B cell (primary cell): ENCODE data around the gene HPS4. TPM values are rescaled to one million over a fixed set of nuclear protein-coding genes. Genes with fewer than 3 reads are reported as not detected.

Source experiments
- ATAC-seq: fragments of 200-7000 bp; cut with Tn5 transposase; one replicate; pipeline ENCODE4 v1.10.0; 2021; ENCODE audit warnings: low read depth, mild to moderate bottlenecking, moderate number of reproducible peaks, moderate library complexity
- CTCF ChIA-PET: fragments of 350-600 bp; sonication (Branson Sonifier 250); formaldehyde crosslinking; loops from one replicate; lab custom pipeline; 2021; ENCODE audit warnings: antibody characterized with exemption, inconsistent platforms; lab: Charles Lee
- POLR2A ChIA-PET: fragments of 350-600 bp; sonication (Branson Sonifier 250); formaldehyde crosslinking; loops from one replicate; lab custom pipeline; 2021; ENCODE audit warnings: antibody characterized with exemption; lab: Charles Lee
- DNase-seq: peaks from one replicate; pipeline ENCODE4 v3.0.0; 2013
- H2AFZ ChIP-seq: 2 replicates; pipeline ENCODE4 v1.6.1; 2012; ENCODE audit warnings: mild to moderate bottlenecking, low read depth, low read length; ENCODE audit not compliant: insufficient read depth, poor library complexity, severe bottlenecking
- H3K27ac ChIP-seq, 2 donors: 1 replicate in 1 of 2; 2 replicates in 1 of 2; pipeline ENCODE4 v1.5.1; 2012 to 2013; ENCODE audit warnings: low read length in 2 of 2, mild to moderate bottlenecking in 2 of 2, moderate library complexity in 1 of 2
- H3K27me3 ChIP-seq, 4 experiments: fragments of 200-600 bp in 1 of 4; sonication (generic) in 1 of 4; replicated peaks in 1 of 4; 1 replicate in 2 of 4; 2 replicates in 2 of 4; pipeline versions ENCODE4 v1.6.1 to v1.7.0; 2013 to 2016; ENCODE audit warnings: low read length in 3 of 4, mild to moderate bottlenecking in 2 of 4, mixed read lengths in 1 of 4, moderate library complexity in 1 of 4; ENCODE audit not compliant: insufficient read depth in 4 of 4, control insufficient read depth in 3 of 4; ENCODE audit errors: control extremely low read depth in 1 of 4
- H3K36me3 ChIP-seq, 2 experiments: replicated peaks in 1 of 2; 1 replicate in 1 of 2; 2 replicates in 1 of 2; pipeline versions ENCODE4 v1.6.1 to v1.7.1; 2013; ENCODE audit warnings: low read length in 1 of 2; ENCODE audit not compliant: insufficient read depth in 2 of 2, control insufficient read depth in 1 of 2; ENCODE audit errors: control extremely low read depth in 1 of 2, extremely low read depth in 1 of 2
- H3K4me1 ChIP-seq, 2 donors: fragments of 200-600 bp in 1 of 2; sonication (generic) in 1 of 2; 1 replicate in 1 of 2; 2 replicates in 1 of 2; pipeline versions ENCODE4 v1.5.1 to v1.6.1; 2013 to 2017; ENCODE audit warnings: low read length in 2 of 2; ENCODE audit not compliant: control insufficient read depth in 2 of 2, insufficient read depth in 2 of 2
- H3K4me2 ChIP-seq: replicated peaks from 2 replicates; pipeline ENCODE3; 2012; ENCODE audit warnings: mild to moderate bottlenecking, low read depth, low read length; ENCODE audit not compliant: poor library complexity, severe bottlenecking
- H3K4me3 ChIP-seq, 5 experiments: fragments of 200-600 bp in 1 of 5; sonication (generic) in 1 of 5; 1 replicate in 3 of 5; 2 replicates in 2 of 5; pipeline versions ENCODE4 v1.5.1 to v1.7.0; 2011 to 2016; ENCODE audit warnings: low read length in 4 of 5, mild to moderate bottlenecking in 4 of 5, low read depth in 2 of 5, control low read depth in 1 of 5, moderate library complexity in 1 of 5; ENCODE audit not compliant: insufficient read depth in 1 of 5; ENCODE audit errors: control extremely low read depth in 1 of 5, extremely low read depth in 1 of 5
- H3K79me2 ChIP-seq: fragments of 200-600 bp; sonication (generic); one replicate; pipeline ENCODE4 v1.6.0; 2016; ENCODE audit warnings: low read length; ENCODE audit not compliant: control insufficient read depth, insufficient read depth
- H3K9ac ChIP-seq: fragments of 200-600 bp; sonication (generic); 2 replicates; pipeline ENCODE4 v1.6.1; 2017; ENCODE audit warnings: mild to moderate bottlenecking, low read length, moderate library complexity
- H3K9me3 ChIP-seq, 3 donors: one replicate each; pipeline versions ENCODE4 v1.6.1 to v1.7.1; 2013; ENCODE audit warnings: low read length in 2 of 3; ENCODE audit not compliant: control insufficient read depth in 2 of 3, insufficient read depth in 1 of 3; ENCODE audit errors: control extremely low read depth in 1 of 3
- H4K20me1 ChIP-seq: 2 replicates; pipeline ENCODE4 v1.6.0; 2012; ENCODE audit warnings: mild to moderate bottlenecking, low read length; ENCODE audit not compliant: insufficient read depth, control insufficient read depth, poor library complexity, severe bottlenecking
- H3K27ac Mint-ChIP-seq: one replicate; pipeline ENCODE4 v1.8.0; 2021; ENCODE audit warnings: mixed read lengths
- H3K27me3 Mint-ChIP-seq: one replicate; pipeline ENCODE4 v1.8.0; 2021; ENCODE audit warnings: mixed read lengths
- H3K4me1 Mint-ChIP-seq: one replicate; pipeline ENCODE4 v1.8.0; 2021; ENCODE audit warnings: mixed read lengths
- H3K4me3 Mint-ChIP-seq: one replicate; pipeline ENCODE4 v1.8.0; 2021; ENCODE audit warnings: mixed read lengths
- H3K9me3 Mint-ChIP-seq: one replicate; pipeline ENCODE4 v1.8.0; 2022; ENCODE audit warnings: mixed read lengths; ENCODE audit not compliant: insufficient read depth
- CTCF ChIP-seq: fragments of 200-600 bp; IDR thresholded peaks from one replicate; pipeline ENCODE4 v1.8.0; 2022; ENCODE audit warnings: antibody characterized with exemption, mild to moderate bottlenecking
- EZH2 ChIP-seq: IDR thresholded peaks from 2 replicates; pipeline ENCODE4 v1.6.1; 2012; ENCODE audit warnings: borderline replicate concordance, low read depth, mild to moderate bottlenecking, moderate library complexity, low read length; ENCODE audit not compliant: insufficient read depth, poor library complexity, severe bottlenecking
- WGBS: methylation state at CpG from one replicate; pipeline ENCODE4 v1.1.5; 2013; ENCODE audit warnings: missing lambda C conversion rate; ENCODE audit not compliant: insufficient coverage; 5-methylcytosine and 5-hydroxymethylcytosine counted together
- intact Hi-C: fragments of 100-400 bp; cut with micrococcal nuclease; formaldehyde crosslinking; loops from one replicate; pipeline ENCODE4 v1.10.0; 2022
- polyA plus RNA-seq: library from polyadenylated mRNA; depleted of rRNA; stranded (reverse); fragments of >200 nt; gene quantifications from 2 replicates; pipeline ENCODE4 v1.2.3, GENCODE V29; 2012
- total RNA-seq, 2 donors: library from RNA; stranded (reverse); fragments of 120-200 nt in 1 of 2; gene quantifications; 1 replicate in 1 of 2; 2 replicates in 1 of 2; pipeline versions ENCODE4 v1.2.3 to v1.2.4, GENCODE V29; 2013 to 2022

Gene HPS4
- total and polyA plus RNA-seq, 2 donors (not counting 1 experiment from before 2014, with no cell fraction given): 34.8 to 61.8 TPM

GRCh38 chr22:26417406-26417805 lies 66.2 kb downstream of the HPS4 start:
- ATAC-seq: no peak
- intact Hi-C loops: no loop called here
- TF ChIP-seq EZH2 (no peak), CTCF (no peak)
- Histone ChIP-seq H2AFZ (no peak overlapping the region), H3K4me1 (no peaks in the 10 kb centered on the region), H3K9ac (no peak overlapping the region), H3K9me3 (no peaks in the 10 kb centered on the region), H3K79me2 (no peaks in the 10 kb centered on the region), H3K36me3 (no peaks in the 10 kb centered on the region), H3K27me3 (peaks cover 0 to 11% (median 4%) of the 10 kb centered on the region in 4 experiments), H3K4me3 (no peak overlapping the region), H3K4me2 (no peak overlapping the region), H4K20me1 (no peaks in the 10 kb centered on the region), H3K27ac (no peak overlapping the region)
- Mint-ChIP-seq H3K4me3 (no peak overlapping the region), H3K27ac (no peak overlapping the region), H3K4me1 (no peaks in the 10 kb centered on the region), H3K9me3 (no peaks in the 10 kb centered on the region), H3K27me3 (peaks cover 23% of the 10 kb centered on the region)
- CTCF ChIA-PET: no interaction called here
- WGBS: no CpG with 5 or more reads among the region's 3 CpGs
- DNase-seq: no peak
- POLR2A ChIA-PET: no interaction called here

GRCh38 chr22:26416670-26417276 lies 66.8 kb downstream of the HPS4 start:
- Histone ChIP-seq H3K79me2 (no peaks in the 10 kb centered on the region), H3K4me1 (no peaks in the 10 kb centered on the region), H3K9me3 (no peaks in the 10 kb centered on the region), H3K4me3 (no peak overlapping the region), H3K27me3 (peaks cover 0 to 11% (median 4%) of the 10 kb centered on the region in 4 experiments), H4K20me1 (no peaks in the 10 kb centered on the region), H3K4me2 (no peak overlapping the region), H3K27ac (no peak overlapping the region), H3K36me3 (no peaks in the 10 kb centered on the region), H3K9ac (no peak overlapping the region), H2AFZ (no peak overlapping the region)
- no peaks in the 10 kb centered on the region for H3K4me1 Mint-ChIP-seq
- 87% methylated on average over 8 of the region's 9 CpGs for WGBS
- ATAC-seq: no peak
- DNase-seq: no peak
- H3K4me3 Mint-ChIP-seq: no peak overlapping the region
- POLR2A ChIA-PET: no interaction called here
- no peaks in the 10 kb centered on the region for H3K9me3 Mint-ChIP-seq
- no peak overlapping the region for H3K27ac Mint-ChIP-seq
- H3K27me3 Mint-ChIP-seq: peaks cover 23% of the 10 kb centered on the region
- CTCF ChIA-PET: interaction anchor here (0.6 to 1.7 kb wide), 3 partner anchors 12 to 250 kb away, joined by 3 to 4 read pairs (median 3); no protein-coding TSS in a partner anchor
- intact Hi-C loops: no loop called here
- TF ChIP-seq CTCF (no peak), EZH2 (no peak)
